ENCODE data around the gene SPATA46.

- TF ChIP-seq CTCF (IDR thresholded peaks at IDR 0.05): no peak
- no peak for TF ChIP-seq POLR2A (IDR thresholded peaks at IDR 0.05)
These were observed 11.2 kb downstream of the SPATA46 start for GRCh38 chr1:162365284-162366020.
